Kidney glomerular epithelial cell (primary cell): ENCODE data around the gene CNTNAP2.

Source experiments
- DNase-seq: peaks from one replicate; lab custom pipeline; 2025; lab: John Stamatoyannopoulos, UW

Gene CNTNAP2

DNA sequence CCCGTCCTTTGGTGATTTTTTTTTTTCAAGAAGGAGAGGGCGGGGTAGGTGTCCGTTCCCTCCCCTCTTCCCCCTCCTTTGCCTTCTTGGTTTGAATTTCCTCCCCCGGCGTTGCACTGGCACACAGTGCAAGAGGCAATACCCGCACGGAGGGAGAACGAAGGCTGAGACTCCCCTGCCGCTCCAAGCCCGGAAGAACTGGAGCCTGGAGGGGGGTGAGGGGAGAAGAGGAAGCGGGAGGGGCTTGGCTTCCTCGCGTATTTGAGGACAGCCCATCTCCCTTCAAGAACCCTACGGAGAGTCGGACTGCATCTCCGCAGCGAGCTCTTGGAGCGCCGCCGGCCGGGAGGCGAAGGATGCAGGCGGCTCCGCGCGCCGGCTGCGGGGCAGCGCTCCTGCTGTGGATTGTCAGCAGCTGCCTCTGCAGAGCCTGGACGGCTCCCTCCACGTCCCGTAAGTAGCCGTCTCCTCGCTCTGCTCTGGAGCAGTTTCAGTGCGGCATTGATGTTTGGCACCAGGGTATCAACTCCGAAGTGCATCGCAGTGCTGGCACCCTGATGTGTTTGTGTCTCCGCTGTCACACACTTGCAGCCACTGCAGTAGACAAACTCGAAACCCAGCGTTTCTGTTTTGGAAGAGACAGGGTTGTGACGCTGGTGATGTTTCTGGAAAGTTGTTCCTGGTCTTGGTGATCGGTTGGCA lies at the start of gene CNTNAP2:
Gene CNTNAP2, plus strand, starts transcription at position 281 of the 702 bp plus-strand sequence. Its CDS starts 76 bp downstream, at position 357.
- no peak for DNase-seq

DNA sequence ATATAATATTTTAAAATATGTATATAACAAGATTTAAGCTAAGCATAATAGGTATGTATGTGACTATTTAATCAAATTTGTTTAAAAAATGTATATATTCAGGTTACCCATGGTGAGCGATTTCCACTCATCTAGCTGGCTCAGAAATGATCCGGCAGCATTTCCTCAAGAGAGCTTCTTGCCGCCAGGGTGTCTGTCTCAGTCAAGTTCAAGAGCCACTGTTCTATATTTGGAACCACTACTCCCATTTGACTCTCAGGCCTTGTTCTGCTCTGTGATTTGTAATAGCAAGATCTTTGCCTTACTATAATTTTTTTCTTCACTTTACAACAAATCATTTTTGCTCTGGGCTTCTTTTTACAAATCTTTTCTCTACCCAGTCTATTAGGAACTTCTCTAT lies 48.7 kb upstream of the CNTNAP2 start:
- no peak for DNase-seq

DNA sequence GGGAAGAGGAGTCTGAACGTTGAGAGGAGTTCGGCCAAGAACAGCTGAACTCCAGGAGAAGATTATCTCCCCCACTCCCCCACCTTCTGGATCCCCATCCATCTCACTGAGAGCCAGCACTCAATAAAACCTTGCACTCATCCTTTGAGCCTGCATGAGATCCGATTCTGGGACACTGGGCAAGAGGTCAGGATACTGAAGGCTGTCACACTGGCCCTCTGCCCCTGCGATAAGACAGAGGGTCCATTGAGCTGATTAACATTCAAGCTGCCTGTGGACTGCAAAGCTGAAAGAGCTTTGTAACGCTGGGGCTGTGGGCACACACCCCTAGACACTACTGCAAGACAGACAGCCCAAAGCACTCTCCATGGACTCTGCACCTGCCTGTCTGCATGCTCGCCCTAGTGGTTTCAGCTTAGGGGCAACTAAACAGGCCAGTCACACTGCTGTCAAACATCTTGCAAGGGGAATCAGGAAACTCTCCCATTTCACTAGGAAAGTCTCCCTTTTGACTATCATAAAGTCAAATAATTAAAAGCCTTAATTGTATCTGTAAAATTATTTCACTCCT lies 42.3 kb upstream of the CNTNAP2 start:
- no peak for DNase-seq

DNA sequence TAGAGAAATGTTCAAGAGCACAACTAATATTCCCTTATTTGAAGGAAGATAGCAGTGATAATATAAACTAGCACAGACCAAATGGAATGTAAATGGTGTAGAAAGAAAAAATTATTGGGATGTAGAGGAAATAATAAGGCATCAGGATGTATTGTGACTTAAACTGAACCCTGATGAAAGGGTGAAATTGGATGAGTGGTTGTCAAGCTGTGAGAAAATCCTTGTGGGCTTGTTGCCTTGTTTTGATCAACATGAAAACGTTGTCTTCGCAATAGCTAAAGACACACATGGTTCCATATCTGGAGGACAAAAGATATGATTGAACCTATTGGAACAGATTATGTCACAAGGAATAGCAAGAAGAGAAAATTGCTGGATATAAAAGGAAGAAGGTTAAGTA lies 40.3 kb upstream of the CNTNAP2 start:
- no peak for DNase-seq

DNA sequence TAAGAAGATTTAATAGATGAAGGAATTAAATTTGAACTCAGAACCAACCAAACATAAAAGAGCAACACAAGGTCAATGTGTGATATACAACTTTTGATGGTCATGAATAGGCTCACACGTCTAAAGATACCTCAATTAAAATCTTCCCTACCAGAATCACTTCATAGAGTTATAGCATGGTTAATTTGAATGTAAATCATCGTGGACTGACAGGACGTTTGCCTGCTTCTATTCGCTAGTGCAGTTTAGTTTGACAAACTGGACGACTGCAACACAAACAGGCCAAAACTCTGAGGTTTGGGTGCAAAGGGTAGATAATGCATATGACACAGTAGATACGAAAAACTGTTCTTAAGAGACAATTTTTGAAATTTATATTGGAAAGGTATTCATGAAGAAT lies 32.5 kb upstream of the CNTNAP2 start:
- no peak for DNase-seq

DNA sequence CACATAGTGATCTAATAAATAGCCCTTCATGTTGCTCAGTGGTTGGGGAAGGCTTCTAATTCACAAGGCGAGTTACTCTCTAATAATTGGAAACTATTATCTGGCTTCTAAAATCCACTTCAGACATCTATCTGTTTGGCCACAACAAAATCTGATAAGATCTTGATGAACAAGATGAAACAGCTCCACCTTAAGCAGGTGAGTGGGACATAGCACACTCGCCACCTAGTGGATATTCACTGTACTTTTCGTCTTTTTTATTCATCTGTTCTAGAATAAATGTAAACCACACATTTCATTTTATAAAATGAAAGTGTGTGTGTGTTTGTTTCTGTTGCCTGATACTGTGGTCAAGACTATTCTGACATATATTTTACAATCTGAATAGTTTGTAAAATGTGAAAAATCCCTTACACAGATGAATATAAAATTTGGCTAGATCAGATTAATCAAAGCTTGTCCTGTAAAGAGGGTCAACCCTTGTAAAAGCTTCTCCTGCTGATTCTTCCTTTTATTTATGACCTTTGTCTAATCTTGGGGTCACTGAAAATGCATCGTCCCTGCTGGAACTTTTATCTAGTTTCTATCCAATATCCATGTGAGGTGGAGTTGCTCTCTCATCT lies 26.5 kb upstream of the CNTNAP2 start:
- peak; percentile 18 for DNase-seq

DNA sequence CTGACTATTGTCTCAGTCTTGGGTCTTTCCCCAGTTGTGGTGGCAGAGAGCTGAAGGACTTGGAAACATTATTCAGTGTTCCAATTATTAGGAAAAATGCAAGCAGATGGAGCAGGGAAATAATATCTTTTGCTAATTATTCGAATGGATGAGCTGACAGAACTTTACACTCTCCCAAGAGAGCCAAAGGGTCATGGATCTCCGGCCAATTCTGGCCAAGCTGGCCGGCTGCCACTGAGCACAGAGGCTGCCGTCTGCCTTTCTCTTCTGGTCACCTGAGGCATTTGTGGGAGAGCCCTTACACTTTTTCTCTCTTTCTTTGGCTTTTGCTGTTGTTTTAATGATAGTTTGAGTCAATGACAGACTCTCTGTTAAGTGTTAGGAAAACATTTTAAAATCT lies 22.2 kb upstream of the CNTNAP2 start:
- DNase-seq = no peak

DNA sequence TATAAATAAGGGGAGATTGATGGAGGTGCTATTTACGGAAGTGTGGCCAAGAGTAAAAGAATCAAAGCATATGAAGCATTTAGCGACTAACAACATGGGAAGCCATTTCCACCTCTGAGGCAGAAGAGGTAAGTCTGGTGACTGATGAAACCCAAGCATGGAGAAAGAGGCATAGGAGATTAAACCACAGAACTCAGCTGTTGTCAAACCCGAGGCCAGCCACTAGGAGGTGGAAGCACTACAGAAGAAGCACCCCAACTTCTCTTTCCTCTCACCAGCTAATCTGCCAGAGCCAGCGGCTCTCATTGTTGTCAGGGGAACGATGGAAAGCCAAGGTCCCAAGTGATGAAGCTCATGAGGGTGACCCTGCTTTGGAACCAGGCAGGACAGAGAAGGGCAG lies 19.6 kb upstream of the CNTNAP2 start:
- no peak for DNase-seq

DNA sequence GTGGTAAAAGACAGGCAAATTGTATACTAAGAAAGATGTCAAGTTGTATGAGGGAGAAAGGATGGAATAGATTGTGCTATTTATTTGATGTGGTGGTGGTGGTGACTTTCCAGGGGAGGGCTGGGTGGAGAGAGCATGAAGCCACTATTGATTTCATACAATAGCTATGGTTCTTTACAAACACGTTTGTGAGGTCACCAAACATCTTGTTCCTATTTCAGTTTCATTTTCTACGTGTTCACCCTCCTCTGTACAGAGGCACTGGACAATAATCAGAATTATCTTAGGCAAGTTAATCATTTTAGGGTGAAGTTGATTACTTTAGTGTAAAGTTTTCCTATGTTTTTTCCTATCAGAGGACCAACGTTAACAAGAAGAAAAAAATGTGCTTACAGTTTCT lies 10.3 kb upstream of the CNTNAP2 start:
- DNase-seq = no peak

DNA sequence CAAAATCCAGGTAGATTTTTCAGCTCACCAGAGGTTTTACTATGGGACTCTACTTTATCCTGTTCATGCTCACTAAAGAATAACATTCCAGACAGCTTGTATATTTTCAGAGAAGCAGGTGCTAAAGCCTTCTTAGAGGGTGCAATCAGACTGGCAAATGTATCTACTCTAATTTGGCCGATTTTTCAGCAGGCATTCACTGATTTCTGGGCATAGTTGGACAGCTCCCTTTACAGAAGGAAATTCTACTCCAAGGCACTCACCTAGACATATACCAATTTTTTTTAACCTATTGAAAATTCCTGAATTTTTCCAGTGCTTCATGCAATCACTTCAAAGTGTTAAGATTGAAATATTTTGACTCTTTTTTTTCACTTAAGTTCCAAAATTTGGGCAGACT lies 3.8 kb upstream of the CNTNAP2 start:
- no peak for DNase-seq

DNA sequence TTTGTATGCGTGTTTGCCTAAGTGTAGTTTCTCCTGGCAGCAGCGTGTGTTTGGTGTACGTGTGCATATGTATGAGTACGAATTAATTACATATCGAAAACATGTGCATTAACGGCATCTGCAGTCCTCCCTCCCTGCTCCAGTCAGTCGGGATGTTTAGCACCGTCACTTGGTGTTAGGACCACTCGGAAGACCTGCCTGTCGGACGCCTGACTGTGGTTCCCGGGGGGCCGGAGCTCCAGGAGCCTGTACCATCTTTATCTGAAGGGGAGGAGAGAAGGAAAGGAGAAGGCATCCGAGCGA lies 1.1 kb upstream of the CNTNAP2 start:
- no peak for DNase-seq

DNA sequence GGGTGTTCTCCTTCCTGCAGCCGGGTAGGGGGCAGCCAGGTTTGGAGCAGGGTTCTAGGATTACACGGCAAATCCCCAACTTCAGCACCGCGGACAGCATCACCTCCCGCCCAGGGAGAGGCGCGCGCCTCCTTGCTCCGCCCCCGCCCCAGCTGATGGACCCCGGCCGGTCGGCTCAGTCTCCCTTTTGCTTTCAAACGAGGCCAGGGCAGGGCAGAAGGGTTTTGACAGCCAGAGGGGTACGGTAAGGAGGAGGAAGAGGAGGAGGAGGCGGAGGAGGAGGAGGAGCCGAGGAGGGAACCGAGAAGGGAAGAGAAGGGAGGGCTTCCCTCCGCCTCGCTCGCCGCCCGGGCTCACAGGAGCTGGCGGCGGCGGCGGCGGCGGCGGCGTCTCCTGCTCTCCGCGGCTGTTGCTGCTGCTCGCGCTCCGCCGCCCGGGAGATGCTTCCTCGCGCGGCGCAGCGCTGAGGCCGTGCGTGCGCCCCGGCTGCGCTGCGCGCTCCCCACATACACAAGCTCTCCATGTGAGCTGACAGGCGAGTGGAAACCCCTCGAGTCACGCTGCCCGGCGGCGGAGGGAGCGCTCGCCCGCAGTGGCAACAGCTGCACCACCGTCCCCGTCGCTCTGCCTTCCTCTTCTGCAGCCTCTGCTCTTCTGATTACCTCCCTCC lies 615 bp upstream of the CNTNAP2 start:
- peak; percentile 41 for DNase-seq

DNA sequence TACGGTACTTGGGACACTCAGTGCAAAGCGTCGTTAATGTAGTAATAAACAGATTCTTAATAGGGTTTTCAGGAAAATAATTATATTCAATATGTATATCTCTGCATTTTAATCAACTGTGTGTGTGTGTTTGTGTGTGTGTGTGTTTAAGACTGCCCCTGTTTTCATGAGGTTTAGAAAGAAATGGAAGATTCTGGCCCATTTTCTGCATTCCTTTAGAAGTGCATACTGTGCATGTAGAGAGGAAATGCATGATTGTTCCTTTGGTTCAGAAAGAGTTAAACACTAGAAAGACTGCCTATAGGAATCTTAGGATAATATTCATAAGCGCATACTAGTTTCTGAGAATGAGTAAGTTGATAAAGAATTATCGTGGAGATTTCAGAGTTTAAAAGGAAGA lies 975 bp downstream of the CNTNAP2 start:
- no peak for DNase-seq

DNA sequence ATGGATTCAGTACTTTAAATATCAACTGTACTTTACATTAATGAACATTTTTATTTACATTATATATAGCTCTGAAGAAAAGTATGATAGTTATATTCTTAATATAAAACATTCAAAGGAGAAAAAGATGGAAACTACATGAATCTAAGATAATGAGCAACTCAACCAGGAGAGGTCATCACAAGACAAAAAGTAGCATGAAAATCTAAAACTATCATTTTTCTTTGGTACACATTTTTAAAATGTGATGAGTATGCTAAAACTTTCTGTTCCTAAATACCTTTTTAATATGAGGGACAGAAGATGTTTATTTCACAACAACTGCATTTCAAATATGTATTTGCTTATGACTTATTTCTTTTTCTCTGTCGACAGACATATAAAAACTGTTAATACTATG lies 2.4 kb downstream of the CNTNAP2 start:
- DNase-seq = no peak

DNA sequence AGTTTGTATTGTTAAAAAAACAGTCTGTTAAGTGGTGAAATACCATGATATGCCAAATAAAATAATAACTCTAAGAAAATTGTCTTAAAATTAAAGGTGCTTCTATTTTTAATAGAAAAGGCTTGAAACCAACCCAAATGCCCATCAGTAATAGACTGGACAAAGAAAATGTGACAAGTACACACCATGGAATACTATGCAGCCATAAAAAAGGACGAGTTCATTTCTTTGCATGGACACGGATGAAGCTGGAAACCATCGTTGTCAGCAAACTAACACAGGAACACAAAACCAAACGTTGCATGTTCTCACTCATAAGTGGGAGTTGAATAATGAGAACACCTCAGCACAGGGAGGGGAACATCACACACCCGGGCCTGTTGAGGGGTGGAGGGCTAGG lies 7.1 kb downstream of the CNTNAP2 start:
- no peak for DNase-seq

DNA sequence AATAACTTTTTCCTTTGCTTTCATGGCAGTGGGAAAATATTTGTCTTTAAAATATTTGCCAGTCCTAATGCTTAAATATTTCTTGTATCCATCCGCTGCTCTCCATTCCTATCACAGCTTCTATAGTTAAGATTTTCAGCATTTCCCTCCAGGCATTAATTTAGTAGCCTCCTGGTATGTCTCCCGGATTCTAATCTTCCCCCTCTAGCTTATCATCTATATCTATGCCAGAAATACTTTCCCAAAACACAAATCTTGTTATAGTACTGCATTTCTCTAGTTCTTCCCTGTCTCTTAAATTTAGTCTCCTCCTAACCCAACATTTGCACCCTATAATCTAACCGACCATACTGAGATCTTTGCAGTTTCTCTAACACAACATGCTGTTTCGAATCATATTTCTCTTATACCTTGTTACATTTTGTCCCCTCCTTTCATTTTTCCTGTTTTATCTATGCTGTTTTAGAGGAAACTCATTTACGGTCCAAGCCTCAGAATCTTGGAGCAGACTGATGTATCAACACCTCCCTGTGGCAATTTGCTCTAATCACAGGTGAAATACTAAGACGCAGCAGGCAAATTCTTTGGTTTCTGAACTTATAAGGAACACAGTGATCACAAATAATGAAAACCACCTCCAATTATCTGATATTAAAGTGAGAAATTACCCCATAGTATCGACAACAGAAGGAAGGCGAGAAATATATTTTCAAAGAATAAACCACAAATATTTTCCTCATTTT lies 10.3 kb downstream of the CNTNAP2 start:
- no peak for DNase-seq

DNA sequence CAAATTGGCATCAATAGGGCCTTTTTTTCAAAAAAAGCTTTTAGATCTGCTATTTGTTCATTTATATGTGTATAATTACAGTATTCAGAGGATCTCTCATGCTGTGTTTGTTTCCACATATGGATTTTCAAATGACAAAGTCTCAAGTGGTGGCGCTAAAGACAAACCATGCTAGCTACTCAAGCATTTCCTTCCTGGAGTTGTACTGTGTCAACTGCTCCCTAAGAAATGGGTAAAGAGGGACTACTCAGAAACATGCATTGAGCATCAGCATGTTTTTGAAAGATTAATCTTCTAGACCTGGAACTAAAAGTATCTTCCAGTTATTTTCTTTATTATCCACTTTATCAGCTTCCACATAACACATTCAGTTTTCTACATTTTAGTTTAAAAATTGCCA lies 12.7 kb downstream of the CNTNAP2 start:
- DNase-seq = no peak

DNA sequence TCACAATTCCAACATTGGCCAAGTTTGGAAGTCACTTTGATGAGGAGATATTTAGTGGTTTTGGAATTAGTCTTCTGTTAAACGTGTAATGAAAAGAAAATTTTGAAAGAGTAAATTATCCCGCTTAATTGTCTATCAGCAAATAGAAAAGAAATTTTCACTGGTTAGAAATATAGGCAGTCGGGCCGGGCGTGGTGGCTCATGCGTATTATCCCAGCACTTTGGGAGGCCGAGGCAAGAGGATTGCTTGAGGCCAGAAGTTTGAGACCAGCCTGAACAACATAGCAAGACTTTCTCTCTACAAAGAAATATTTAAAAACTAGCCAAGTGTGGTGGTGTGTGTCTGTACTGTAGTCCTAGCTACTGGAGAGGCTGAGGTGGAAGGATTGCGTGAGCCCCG lies 13.4 kb downstream of the CNTNAP2 start:
- DNase-seq = no peak

DNA sequence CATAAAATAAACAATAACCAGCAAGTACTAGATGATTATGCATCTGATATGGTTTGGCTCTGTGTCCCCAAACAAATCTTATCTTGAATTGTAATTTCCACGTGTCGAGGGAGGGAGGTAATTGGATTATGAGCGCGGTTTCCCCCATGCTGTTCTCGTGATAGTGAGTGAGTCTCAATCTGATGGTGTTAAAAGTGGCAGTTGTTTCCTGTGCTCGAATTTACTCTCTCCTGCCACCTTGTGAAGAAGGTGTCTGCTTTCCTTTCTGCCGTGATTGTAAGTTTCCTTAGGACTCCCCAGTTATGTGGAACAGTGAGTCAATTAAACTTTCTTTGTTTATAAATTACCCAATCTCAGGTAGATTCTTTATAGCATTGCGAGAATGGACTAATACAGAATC lies 15.1 kb downstream of the CNTNAP2 start:
- DNase-seq = no peak

DNA sequence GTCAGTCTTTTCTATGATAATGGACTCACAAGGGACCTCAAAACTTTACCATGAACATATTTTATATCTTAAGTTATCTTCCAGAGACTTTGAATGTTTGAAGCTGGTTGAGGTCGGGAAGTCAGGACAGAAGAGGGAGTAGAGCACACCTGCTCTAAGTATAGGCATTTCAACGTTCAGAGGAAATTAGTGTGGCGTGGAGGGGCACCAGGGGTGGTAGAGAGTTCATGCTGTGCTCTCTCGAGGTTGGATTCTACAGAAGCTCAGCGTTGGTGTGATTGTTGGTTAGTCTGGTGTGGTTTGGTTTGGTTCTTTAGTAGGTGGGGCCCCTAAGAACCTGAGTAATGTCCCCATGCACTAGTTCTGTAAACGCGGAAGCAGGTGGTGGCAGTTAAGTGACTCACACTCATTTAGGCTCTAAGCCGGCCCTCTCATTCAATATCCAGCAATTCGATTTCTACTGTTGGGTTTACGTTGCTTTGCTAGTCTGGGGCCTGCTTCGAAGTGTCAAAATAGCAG lies 19.8 kb downstream of the CNTNAP2 start:
- DNase-seq = no peak

DNA sequence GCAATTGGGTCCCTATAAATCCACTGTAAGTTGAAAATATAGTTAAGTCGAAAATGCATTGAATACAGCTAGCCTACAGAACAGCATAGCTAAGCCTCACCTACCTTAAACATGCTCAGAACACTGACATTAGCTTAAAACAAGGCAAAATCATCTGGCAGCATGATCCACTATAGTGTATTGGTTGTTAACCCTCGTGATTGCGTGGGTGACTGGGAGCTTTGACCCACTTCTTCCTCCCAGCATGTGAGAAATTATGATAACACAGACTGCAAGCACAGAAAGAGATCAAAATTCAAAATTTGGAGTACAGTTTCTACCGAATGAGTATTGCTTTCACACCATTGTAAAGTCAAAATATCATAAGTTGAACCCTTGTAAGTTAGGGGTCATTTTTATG lies 22.3 kb downstream of the CNTNAP2 start:
- no peak for DNase-seq

DNA sequence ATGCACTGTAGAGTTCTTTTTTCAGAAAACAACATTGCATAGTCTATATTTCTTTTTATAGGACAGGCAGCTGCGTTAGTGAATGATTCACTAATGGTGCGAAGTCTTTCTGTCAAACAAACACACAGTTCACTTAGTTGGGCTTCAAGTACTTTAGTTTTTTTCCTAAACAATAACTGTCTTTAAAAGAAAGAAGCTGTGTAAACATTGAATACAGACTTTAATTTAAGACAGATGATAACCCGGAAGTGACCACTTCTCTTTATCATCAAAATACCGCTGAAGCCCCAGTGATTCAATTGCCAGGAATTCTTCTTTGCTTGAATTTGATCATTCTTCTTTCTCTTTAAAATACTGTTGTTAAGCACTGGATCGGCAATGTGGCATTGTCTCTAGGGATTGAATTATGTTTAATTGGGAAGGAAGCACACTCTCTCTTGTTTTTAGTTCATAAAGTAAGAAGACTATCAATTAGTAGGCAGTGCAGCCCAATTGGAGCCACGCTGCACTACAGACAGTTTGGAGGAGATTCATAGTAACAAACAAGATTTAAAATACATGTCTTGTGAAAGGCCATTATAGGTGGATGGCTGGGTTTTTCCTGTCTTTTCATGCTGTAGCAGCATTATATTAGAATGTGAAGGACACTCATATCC lies 30.4 kb downstream of the CNTNAP2 start:
- no peak for DNase-seq
